ENCODE results near the gene KCNK3.

KCNK3 gene

GRCh38 chr2:26696351-26696816 lies 3.9 kb downstream of the KCNK3 start:
- TF ChIP-seq, protein P1, sequence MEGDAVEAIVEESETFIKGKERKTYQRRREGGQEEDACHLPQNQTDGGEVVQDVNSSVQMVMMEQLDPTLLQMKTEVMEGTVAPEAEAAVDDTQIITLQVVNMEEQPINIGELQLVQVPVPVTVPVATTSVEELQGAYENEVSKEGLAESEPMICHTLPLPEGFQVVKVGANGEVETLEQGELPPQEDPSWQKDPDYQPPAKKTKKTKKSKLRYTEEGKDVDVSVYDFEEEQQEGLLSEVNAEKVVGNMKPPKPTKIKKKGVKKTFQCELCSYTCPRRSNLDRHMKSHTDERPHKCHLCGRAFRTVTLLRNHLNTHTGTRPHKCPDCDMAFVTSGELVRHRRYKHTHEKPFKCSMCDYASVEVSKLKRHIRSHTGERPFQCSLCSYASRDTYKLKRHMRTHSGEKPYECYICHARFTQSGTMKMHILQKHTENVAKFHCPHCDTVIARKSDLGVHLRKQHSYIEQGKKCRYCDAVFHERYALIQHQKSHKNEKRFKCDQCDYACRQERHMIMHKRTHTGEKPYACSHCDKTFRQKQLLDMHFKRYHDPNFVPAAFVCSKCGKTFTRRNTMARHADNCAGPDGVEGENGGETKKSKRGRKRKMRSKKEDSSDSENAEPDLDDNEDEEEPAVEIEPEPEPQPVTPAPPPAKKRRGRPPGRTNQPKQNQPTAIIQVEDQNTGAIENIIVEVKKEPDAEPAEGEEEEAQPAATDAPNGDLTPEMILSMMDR (IDR thresholded peaks at IDR 0.05) = no peak

GRCh38 chr2:26697425-26697824 lies 4.9 kb downstream of the KCNK3 start:
- TF ChIP-seq, protein P1 (IDR thresholded peaks at IDR 0.05) = no peak

DNA sequence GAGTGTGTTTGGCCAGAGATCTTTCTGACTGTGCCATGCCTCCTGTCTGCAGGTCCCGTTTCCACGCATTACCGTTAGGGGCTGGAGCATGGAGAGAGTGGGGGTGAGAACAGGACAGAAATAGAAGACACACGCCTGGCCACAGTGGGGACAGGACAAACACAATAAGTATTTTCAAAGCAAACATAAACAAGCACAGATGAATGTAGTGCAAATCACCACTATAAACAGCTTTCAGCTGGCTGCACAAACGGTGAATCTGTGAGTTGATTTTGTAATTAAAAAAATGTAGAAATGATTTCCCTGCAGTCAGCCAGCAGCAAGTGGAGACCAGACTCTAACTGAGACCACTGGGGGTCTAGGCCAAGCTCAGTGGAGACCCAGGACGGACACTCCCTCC lies 6.8 kb downstream of the KCNK3 start:
- TF ChIP-seq, protein P1 (IDR thresholded peaks at IDR 0.05) = no peak

- TF ChIP-seq, protein P1 (IDR thresholded peaks at IDR 0.05) = no peak
Measured at GRCh38 chr2:26700078-26700477, 7.6 kb downstream of the KCNK3 start.

DNA sequence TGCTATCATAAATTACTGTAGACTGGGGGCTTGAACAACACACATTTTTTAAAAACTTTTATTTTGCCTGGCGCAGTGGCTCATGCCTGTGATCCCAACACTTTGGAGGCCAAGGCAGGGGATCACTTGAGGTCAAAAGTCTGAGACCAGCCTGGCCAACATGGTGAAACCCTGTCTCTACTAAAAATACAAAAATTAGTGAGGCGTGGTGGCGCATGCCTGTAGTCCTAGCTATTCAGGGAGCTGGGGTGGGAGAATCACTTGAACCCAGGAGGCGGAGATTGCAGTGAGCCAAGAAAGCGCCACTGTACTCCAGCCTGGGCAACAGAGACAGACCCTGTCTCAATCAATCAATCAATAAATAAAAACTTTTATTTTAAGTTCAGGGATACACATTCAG lies 9.1 kb downstream of the KCNK3 start:
- TF ChIP-seq, protein P1 (IDR thresholded peaks at IDR 0.05) = no peak

GRCh38 chr2:26702025-26702424 lies 9.5 kb downstream of the KCNK3 start:
- TF ChIP-seq, protein P1 (IDR thresholded peaks at IDR 0.05) = no peak

DNA sequence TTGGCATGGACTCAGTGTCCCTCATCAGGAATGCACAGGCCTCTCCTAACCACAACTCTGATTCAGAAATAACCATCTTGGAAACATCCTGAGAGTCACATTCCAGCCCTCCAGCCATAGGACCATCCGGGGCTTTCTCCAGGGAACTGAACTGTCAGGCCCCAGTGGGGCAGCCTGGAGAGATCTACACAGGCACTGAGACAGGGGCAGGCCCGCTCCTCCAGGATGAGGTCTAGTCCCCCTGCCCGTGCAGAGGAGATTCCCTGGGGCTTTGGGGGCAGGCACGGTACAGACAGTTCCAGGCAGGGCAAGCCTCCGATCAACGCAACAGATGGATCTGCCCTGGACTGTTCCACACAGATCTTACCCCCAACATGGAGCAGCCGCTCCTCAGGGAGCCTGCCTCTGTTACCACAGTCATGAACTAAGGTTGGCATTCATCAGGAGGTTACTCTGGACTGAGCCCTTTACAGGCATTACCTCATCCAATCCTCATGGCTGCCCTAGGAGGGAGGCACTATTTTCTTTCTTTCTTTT lies 12.0 kb downstream of the KCNK3 start:
- TF ChIP-seq, protein P1 (IDR thresholded peaks at IDR 0.05) = no peak

GRCh38 chr2:26705126-26705525 lies 12.6 kb downstream of the KCNK3 start:
- TF ChIP-seq, protein P1 (IDR thresholded peaks at IDR 0.05) = no peak
